ENCODE measurements around the gene CELF2.

Gene CELF2

GRCh38 chr10:11231285-11231684 is 213.6 kb downstream of the CELF2 start:
- no peak for DNase-seq

DNA sequence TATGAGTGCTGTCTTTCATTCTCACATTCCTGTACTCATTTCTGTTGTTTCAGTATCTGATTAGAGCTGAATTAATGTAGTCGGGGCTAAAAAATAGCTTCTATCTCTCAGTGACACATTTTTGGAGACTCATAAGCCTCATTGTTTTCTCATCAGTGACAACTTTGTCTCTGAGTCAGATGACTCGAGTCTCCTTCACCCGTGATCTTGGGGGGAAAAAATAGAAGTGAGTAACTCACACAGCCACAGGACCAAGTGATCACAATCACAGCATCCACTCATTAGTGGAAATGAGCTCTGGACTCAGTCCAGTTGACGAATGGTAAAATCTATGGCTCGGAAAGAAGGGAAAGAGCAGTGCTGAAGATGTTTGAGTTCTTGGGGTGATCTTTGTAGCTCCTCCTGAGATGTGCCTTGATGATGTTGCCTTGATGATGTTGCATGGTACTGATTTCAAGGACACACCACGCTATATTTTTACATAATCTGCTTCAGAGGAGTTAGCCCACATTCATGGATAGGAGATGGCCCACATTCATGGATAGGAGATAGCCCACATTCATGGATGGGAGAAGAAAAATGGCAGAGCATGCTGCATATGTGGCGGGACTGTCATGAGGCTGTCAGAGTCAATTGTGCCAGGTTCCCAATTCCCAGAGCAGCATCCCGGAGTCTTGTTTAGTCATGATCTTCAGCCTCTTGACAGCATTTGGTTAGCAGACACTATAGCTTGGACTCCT is 214.7 kb downstream of the CELF2 start:
- no peak for DNase-seq

DNA sequence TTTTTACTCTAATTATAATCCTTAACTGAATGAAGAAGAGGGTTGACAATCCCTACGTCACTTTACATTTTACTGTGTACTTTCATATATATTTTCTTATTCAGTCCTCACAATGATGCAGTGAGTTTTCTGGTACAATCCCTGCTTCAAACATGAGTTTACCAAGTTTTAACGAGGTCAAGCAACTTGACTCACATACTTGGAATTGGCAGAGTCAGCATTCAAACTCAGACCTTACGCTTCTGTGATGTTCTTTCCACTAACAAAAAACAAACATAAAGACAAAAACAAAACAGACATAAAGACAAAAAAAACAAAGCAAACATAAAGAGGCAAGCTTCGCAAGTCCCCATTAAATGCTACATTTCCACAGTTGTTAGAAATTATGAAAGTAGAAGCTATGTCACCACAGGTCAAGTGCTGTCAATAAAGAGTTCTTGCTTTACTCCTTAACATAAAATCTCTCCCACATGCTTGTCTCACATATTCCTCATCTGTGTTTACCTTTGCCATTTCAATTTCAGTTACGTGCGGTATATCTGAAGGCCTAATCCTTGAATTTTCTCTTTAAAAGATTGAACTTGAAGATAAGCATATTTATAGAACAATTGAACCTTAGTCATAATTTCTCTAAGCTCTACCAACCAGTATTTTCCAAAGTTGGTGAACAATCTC is 217.3 kb downstream of the CELF2 start:
- DNase-seq = no peak

DNA sequence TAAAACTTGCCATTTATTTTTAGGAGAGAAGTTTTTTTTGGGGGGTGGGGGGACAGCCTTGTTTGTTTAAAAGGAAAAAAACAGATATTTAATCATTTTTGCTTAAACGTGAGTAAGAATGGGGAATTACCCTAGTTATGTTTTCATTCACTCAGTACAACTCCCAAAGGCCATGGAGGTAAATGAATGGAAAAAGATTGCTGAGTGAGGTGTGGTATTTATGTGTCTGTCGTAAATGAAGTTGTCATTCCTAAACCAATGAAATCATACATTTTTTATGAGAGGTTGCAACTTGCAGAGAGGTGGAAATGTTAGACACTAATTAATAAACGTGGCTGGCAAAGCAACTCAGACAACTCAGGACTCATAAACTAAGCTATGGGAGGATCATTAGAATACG is 218.1 kb downstream of the CELF2 start:
- DNase-seq = no peak

DNA sequence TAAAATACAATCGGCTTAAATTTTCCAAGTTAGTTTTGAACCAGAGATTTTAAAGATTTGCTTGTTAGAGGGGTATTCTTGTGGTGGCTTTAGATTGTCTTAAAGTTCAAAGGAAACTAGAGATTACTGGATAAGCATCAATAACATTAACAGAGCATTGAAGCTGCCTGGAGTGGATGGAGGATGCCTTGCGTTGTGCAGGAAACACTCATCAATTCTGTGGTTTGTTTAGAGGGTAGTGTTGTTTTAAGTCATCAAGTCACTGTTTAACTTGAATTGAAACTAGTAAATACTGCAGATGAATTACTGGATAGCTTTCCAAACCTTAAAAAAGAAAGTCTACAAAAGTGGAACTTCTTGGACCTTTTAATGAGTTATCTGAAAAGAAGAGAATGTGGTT is 218.6 kb downstream of the CELF2 start:
- DNase-seq = no peak

DNA sequence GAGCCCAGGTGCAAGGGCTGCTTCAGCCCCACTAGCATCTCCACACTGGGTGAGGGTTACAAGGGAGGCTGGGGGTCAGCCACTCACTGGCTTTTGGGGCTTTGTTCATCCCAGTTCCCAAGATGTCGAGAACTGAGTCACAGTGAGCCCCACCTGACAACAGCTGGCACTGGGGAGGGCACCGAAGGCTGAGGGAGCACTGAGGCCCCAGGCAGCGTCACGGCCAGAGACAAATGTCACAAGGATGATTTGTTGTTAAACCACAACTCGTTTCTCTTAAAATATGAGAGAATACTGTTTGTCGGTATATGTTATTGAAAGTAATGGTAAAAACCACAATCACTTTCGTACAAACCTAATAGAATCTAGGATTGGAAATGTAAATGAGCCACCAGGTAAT is 219.9 kb downstream of the CELF2 start:
- DNase-seq = no peak

- no peak for DNase-seq
Observed at GRCh38 chr10:11238893-11239292, 221.2 kb downstream of the CELF2 start.

DNA sequence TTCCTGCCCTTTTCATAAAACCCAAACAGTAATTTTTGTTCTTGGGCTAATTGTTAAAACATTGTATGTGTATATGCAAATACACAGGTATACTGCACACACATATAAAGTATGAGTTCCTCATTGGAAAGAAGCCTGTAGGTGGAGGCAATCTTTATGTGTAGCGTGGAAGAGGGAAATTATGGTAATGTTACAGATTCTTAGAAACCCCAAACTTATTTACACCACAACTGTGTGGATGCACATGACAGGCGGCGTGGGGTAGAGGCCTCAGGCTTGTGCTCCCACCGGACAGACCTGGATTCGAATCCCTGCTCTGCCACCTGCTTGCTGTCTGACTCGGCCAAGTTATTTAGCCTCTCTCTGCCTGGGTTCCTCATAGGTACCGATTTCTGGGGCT is 223.0 kb downstream of the CELF2 start:
- DNase-seq = no peak

DNA sequence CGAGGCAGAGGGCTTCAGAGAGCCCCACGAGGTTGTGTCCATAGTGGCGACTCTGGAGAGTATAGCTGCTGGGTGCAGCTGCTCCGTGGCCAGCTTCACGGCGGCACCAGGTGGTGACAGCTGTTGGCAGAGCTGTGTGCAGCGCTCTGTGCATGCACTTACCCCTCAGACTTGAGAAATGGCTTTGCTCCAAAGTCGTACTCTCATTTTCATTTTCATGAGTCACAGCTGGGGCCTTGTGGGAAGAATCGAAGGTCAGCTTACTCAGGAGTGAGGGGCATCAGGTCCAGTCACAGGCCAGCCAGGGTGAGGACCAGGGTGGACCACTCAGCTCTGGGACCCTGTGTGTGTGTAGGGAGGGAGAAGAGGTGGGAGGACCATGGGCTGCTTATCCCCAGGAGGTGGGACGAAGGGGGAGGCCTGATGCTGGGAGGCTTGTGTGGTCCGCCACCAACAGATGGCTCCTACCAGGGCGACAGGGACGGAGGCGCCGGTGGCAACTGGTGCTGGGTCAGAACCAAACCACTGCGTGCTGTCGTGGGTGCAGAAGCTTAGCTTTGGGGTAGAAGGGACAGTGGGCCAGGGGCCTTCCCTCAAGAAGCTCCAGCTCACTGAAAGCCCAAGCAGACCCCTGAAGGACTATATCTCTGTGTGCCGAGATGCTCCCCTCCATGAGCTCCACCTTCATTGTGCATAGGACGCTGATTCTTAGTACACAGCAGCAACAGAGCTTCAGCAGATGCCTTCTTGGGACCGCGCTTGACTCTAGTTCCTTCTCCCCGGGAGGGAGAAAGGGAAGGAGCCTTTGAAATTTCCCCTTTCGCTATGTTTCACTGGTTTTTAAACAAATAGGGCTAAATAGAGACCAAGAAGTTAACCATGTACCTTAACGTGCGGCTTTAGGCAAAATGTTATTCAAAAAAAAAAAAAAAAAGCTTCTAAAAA is 225.0 kb downstream of the CELF2 start:
- DNase-seq = peak; percentile 29

GRCh38 chr10:11243425-11244222 is 226.0 kb downstream of the CELF2 start:
- no peak for DNase-seq

- no peak for DNase-seq
Observed at GRCh38 chr10:11245095-11245479, 227.4 kb downstream of the CELF2 start.

DNA sequence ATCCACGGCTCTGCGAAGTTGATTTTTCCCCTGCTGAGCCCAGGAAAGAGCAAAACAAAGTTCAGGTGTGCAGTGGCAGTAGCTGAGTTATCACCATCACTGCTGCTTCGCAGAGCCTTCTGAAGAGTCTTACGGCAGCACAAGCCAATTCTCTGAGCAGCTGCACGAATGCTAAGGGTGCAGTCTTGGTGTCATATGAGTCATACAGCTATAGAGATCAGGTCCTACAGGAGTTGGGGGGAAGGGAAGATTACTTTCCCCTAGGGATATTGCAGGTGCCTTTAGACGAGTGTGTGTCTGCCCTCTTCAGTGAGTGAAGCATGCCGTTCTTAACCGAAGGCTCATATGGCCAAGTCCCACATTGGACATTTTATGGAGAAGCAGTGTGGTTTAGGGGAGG is 227.8 kb downstream of the CELF2 start:
- no peak for DNase-seq

DNA sequence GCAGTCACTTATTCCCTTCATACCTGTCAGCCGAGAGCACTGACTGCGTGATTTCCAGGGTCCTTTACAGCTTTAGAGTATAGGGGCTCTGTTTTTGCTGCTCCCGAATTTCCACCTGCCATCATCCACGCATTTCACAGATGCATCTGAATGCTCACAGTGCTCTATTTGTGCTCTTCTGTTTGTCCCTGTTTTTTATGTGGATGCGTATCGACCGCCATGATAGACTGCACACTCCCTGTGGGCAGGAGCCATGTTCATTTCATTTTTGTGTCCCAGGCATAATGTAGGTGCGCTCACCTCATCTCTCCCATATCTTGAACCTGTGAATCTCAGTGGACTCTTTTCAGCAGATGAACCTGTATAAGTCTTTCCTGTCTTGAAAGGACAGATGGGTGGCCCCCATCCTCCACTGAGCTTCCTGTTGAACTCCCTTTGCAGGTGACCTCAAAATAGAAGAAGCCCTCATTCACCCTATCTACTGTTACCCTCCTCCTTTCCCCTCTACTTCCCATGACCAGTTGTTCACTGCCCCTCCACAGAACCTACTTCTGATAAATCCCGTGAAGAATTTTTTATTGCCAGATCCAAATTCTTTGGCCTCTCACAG is 228.4 kb downstream of the CELF2 start:
- DNase-seq = no peak

DNA sequence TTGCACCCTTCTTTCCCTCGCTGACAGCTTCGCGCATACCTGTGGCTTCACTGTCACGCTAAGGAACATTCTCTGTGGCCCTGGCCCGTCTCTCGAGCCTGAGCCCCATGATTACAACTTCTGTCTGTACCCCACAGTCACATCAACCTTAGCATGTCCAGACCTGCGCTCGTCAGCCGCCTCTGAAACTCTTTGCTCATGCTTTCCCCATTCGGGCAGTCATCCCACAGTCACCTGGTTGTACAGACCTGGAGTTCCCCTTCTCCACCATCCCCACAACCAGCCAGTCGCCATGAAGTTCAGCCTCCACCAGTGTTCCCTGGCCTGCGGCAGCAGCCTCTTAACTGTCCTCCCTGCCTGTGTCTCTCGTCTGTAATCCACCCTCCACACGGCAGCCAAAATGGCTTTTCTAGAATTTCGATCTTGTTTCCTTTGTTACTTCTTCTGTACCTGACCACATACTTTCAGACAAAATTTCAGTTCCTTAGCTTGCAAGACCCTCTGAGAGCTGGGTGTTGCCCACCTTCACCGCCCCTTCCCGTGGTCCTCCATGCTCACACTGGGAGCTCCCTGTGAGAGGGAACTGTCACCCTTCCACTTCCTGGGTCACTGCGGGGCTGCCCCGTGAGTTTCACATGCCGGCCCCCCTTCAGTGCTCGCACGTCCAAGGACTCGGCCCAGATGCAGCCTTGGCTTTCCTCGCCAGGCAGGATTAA is 229.2 kb downstream of the CELF2 start:
- no peak for DNase-seq

- DNase-seq = no peak
Observed at GRCh38 chr10:11249152-11249807, 231.6 kb downstream of the CELF2 start.

- no peak for DNase-seq
Observed at GRCh38 chr10:11249808-11250195, 232.1 kb downstream of the CELF2 start.

DNA sequence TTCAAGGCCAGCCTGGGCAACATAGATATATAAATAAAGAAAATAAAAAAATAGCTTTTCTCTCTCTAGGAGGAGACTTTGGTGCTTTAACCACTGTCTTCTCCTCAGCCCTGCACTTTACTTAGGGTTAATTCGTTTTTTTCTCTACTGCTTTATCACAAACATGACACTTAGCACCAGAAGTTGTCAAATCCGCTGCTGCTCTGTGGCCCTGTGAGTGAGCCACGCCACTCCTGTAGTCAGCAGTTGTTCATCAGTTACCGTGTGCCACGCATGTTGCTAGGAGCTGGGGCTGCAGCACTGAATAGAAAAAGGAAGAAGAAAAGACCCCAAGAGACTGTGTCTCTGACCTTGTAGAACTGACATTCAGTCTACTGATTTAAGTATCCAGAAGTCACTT is 232.6 kb downstream of the CELF2 start:
- no peak for DNase-seq

DNA sequence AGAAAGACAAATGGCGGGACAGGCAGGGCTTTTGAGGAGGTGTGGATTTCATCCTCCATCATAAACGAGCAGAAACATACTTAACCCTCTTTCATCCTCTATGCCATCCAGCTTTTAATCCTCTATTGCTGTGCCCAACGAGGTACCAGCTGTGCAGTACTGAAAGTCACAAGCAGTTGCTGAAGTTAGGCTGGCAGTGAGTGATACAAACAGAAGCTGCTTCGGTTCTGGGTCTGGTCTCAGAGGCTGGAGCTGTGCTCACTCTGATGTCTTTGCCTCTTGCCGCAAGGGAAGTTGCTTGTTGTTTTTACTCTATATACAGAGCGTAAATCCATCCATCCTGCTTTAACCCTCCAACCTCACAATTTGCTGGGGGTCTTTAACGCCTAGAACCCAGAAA is 235.2 kb downstream of the CELF2 start:
- no peak for DNase-seq

DNA sequence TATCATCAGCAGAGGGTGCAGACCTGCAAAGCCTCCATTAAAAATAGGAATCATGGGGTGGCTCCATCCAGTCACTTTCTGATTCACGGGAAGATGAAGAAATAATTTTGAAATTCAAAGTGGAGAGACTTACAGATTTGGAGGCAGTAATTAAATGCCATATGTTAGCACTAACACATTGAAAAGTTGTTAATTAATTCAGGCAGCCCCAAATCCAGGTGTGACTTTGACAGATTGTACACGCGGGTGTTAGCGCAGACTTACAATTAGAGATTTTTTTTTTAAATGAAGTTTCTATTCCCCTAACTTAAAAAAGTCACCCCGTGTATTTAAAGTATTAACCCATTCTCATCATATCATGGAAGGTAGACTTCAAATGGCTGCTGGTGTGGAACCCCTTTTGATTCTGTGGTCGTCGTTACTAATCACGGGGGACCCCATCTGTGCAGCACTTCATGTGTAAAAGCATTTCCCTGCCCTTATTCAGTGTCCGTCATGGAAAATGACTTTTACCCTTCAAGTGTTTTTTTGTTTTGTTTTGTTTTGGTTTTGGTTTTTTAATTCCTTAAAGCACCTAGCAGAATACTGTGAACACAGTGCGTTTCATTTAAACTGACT is 235.8 kb downstream of the CELF2 start:
- DNase-seq = no peak

- no peak for DNase-seq
Observed at GRCh38 chr10:11255156-11255555, 237.5 kb downstream of the CELF2 start.

All from NCI-H345 (cell line).